B cell (primary cell): ENCODE results near the gene SNRK. TPM values are rescaled to one million over a fixed set of nuclear protein-coding genes. Genes with fewer than 3 reads are reported as not detected.
A peak's percentile ranks its signal among the peaks of the same experiment; 100 is the strongest.

Source experiments
- ATAC-seq: fragments of 200-7000 bp; cut with Tn5 transposase; one replicate; pipeline ENCODE4 v1.10.0; 2021; ENCODE audit warnings: low read depth, mild to moderate bottlenecking, moderate number of reproducible peaks, moderate library complexity
- CTCF ChIA-PET: fragments of 350-600 bp; sonication (Branson Sonifier 250); formaldehyde crosslinking; loops from one replicate; lab custom pipeline; 2021; ENCODE audit warnings: antibody characterized with exemption, inconsistent platforms; lab: Charles Lee
- POLR2A ChIA-PET: fragments of 350-600 bp; sonication (Branson Sonifier 250); formaldehyde crosslinking; loops from one replicate; lab custom pipeline; 2021; ENCODE audit warnings: antibody characterized with exemption; lab: Charles Lee
- DNase-seq: peaks from one replicate; pipeline ENCODE4 v3.0.0; 2013
- H2AFZ ChIP-seq: 2 replicates; pipeline ENCODE4 v1.6.1; 2012; ENCODE audit warnings: mild to moderate bottlenecking, low read depth, low read length; ENCODE audit not compliant: insufficient read depth, poor library complexity, severe bottlenecking
- H3K27ac ChIP-seq, 2 donors: 1 replicate in 1 of 2; 2 replicates in 1 of 2; pipeline ENCODE4 v1.5.1; 2012 to 2013; ENCODE audit warnings: low read length in 2 of 2, mild to moderate bottlenecking in 2 of 2, moderate library complexity in 1 of 2
- H3K27me3 ChIP-seq, 4 experiments: fragments of 200-600 bp in 1 of 4; sonication (generic) in 1 of 4; replicated peaks in 1 of 4; 1 replicate in 2 of 4; 2 replicates in 2 of 4; pipeline versions ENCODE4 v1.6.1 to v1.7.0; 2013 to 2016; ENCODE audit warnings: low read length in 3 of 4, mild to moderate bottlenecking in 2 of 4, mixed read lengths in 1 of 4, moderate library complexity in 1 of 4; ENCODE audit not compliant: insufficient read depth in 4 of 4, control insufficient read depth in 3 of 4; ENCODE audit errors: control extremely low read depth in 1 of 4
- H3K36me3 ChIP-seq, 2 experiments: replicated peaks in 1 of 2; 1 replicate in 1 of 2; 2 replicates in 1 of 2; pipeline versions ENCODE4 v1.6.1 to v1.7.1; 2013; ENCODE audit warnings: low read length in 1 of 2; ENCODE audit not compliant: insufficient read depth in 2 of 2, control insufficient read depth in 1 of 2; ENCODE audit errors: control extremely low read depth in 1 of 2, extremely low read depth in 1 of 2
- H3K4me1 ChIP-seq, 2 donors: fragments of 200-600 bp in 1 of 2; sonication (generic) in 1 of 2; 1 replicate in 1 of 2; 2 replicates in 1 of 2; pipeline versions ENCODE4 v1.5.1 to v1.6.1; 2013 to 2017; ENCODE audit warnings: low read length in 2 of 2; ENCODE audit not compliant: control insufficient read depth in 2 of 2, insufficient read depth in 2 of 2
- H3K4me2 ChIP-seq: replicated peaks from 2 replicates; pipeline ENCODE3; 2012; ENCODE audit warnings: mild to moderate bottlenecking, low read depth, low read length; ENCODE audit not compliant: poor library complexity, severe bottlenecking
- H3K4me3 ChIP-seq, 5 experiments: fragments of 200-600 bp in 1 of 5; sonication (generic) in 1 of 5; 1 replicate in 3 of 5; 2 replicates in 2 of 5; pipeline versions ENCODE4 v1.5.1 to v1.7.0; 2011 to 2016; ENCODE audit warnings: low read length in 4 of 5, mild to moderate bottlenecking in 4 of 5, low read depth in 2 of 5, control low read depth in 1 of 5, moderate library complexity in 1 of 5; ENCODE audit not compliant: insufficient read depth in 1 of 5; ENCODE audit errors: control extremely low read depth in 1 of 5, extremely low read depth in 1 of 5
- H3K79me2 ChIP-seq: fragments of 200-600 bp; sonication (generic); one replicate; pipeline ENCODE4 v1.6.0; 2016; ENCODE audit warnings: low read length; ENCODE audit not compliant: control insufficient read depth, insufficient read depth
- H3K9ac ChIP-seq: fragments of 200-600 bp; sonication (generic); 2 replicates; pipeline ENCODE4 v1.6.1; 2017; ENCODE audit warnings: mild to moderate bottlenecking, low read length, moderate library complexity
- H3K9me3 ChIP-seq, 3 donors: one replicate each; pipeline versions ENCODE4 v1.6.1 to v1.7.1; 2013; ENCODE audit warnings: low read length in 2 of 3; ENCODE audit not compliant: control insufficient read depth in 2 of 3, insufficient read depth in 1 of 3; ENCODE audit errors: control extremely low read depth in 1 of 3
- H4K20me1 ChIP-seq: 2 replicates; pipeline ENCODE4 v1.6.0; 2012; ENCODE audit warnings: mild to moderate bottlenecking, low read length; ENCODE audit not compliant: insufficient read depth, control insufficient read depth, poor library complexity, severe bottlenecking
- H3K27ac Mint-ChIP-seq: one replicate; pipeline ENCODE4 v1.8.0; 2021; ENCODE audit warnings: mixed read lengths
- H3K27me3 Mint-ChIP-seq: one replicate; pipeline ENCODE4 v1.8.0; 2021; ENCODE audit warnings: mixed read lengths
- H3K4me1 Mint-ChIP-seq: one replicate; pipeline ENCODE4 v1.8.0; 2021; ENCODE audit warnings: mixed read lengths
- H3K4me3 Mint-ChIP-seq: one replicate; pipeline ENCODE4 v1.8.0; 2021; ENCODE audit warnings: mixed read lengths
- H3K9me3 Mint-ChIP-seq: one replicate; pipeline ENCODE4 v1.8.0; 2022; ENCODE audit warnings: mixed read lengths; ENCODE audit not compliant: insufficient read depth
- EZH2 ChIP-seq: IDR thresholded peaks from 2 replicates; pipeline ENCODE4 v1.6.1; 2012; ENCODE audit warnings: borderline replicate concordance, low read depth, mild to moderate bottlenecking, moderate library complexity, low read length; ENCODE audit not compliant: insufficient read depth, poor library complexity, severe bottlenecking
- WGBS: methylation state at CpG from one replicate; pipeline ENCODE4 v1.1.5; 2013; ENCODE audit warnings: missing lambda C conversion rate; ENCODE audit not compliant: insufficient coverage; 5-methylcytosine and 5-hydroxymethylcytosine counted together
- intact Hi-C: fragments of 100-400 bp; cut with micrococcal nuclease; formaldehyde crosslinking; loops from one replicate; pipeline ENCODE4 v1.10.0; 2022
- polyA plus RNA-seq: library from polyadenylated mRNA; depleted of rRNA; stranded (reverse); fragments of >200 nt; gene quantifications from 2 replicates; pipeline ENCODE4 v1.2.3, GENCODE V29; 2012
- total RNA-seq, 2 donors: library from RNA; stranded (reverse); fragments of 120-200 nt in 1 of 2; gene quantifications; 1 replicate in 1 of 2; 2 replicates in 1 of 2; pipeline versions ENCODE4 v1.2.3 to v1.2.4, GENCODE V29; 2013 to 2022
- TF ChIP-seq, protein P1 (sequence below): fragments of 200-600 bp; IDR thresholded peaks from one replicate; pipeline ENCODE4 v1.8.0; 2022; ENCODE audit warnings: antibody characterized with exemption, mild to moderate bottlenecking

Gene SNRK
- total and polyA plus RNA-seq, 2 donors (not counting 1 experiment from before 2014, with no cell fraction given), result 17.8 to 46.7 TPM

DNA sequence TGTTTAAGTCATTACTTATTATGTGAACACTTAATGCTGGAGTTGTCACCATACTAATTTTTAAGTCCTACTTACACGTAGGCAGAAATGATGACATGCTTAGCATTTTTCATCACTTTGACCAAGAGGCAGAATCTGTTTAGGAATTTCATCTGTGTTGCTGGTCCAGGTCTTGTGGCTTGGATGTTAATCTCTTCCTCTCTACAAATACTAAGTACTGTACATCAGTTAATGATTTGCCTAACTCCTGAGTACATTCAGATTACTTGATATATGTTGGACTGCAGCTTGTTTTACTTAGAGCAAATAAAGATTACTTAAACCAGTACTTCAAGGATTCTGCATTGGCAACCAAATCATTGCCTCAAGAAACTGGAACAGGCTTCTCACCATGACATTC, 8.6 kb downstream of the SNRK start:
- ChIA-PET POLR2A (interaction anchor here (1.7 kb wide), 1 partner anchor 9 kb away, joined by 8 read pairs; the partner anchor contains the start of gene SNRK), CTCF (interaction anchor here (0.6 kb wide), 1 partner anchor 71 kb away, joined by 3 read pairs; no protein-coding TSS in a partner anchor)
- H2AFZ ChIP-seq, result no peak overlapping the region
- H3K4me3 ChIP-seq, result no peak overlapping the region
- no CpG with 5 or more reads among the region's 1 CpG for WGBS
- Mint-ChIP-seq H3K27ac (peak overlapping the region; percentile 80), H3K4me3 (peak overlapping the region; percentile 52), H3K27me3 (no peaks in the 10 kb centered on the region), H3K9me3 (no peaks in the 10 kb centered on the region), H3K4me1 (peaks cover 80% of the 10 kb centered on the region)
- intact Hi-C loops, result no loop called here
- H3K9ac ChIP-seq, result no peak overlapping the region
- H3K27ac ChIP-seq, result peak overlapping the region; percentile 54 to 82
- ATAC-seq (no peak), DNase-seq (no peak)
- peaks cover 0 to 11% of the 10 kb centered on the region in 2 experiments for H3K36me3 ChIP-seq
- H3K79me2 ChIP-seq, result peaks cover 93% of the 10 kb centered on the region
- no peaks in the 10 kb centered on the region for H3K27me3 ChIP-seq
- TF ChIP-seq EZH2, result no peak
- TF ChIP-seq, protein P1, sequence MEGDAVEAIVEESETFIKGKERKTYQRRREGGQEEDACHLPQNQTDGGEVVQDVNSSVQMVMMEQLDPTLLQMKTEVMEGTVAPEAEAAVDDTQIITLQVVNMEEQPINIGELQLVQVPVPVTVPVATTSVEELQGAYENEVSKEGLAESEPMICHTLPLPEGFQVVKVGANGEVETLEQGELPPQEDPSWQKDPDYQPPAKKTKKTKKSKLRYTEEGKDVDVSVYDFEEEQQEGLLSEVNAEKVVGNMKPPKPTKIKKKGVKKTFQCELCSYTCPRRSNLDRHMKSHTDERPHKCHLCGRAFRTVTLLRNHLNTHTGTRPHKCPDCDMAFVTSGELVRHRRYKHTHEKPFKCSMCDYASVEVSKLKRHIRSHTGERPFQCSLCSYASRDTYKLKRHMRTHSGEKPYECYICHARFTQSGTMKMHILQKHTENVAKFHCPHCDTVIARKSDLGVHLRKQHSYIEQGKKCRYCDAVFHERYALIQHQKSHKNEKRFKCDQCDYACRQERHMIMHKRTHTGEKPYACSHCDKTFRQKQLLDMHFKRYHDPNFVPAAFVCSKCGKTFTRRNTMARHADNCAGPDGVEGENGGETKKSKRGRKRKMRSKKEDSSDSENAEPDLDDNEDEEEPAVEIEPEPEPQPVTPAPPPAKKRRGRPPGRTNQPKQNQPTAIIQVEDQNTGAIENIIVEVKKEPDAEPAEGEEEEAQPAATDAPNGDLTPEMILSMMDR, result no peak
- H4K20me1 ChIP-seq, result peaks cover 18% of the 10 kb centered on the region
- H3K4me2 ChIP-seq, result peak overlapping the region; percentile 51
- H3K4me1 ChIP-seq, result peaks cover 76 to 90% of the 10 kb centered on the region in 2 donors
- H3K9me3 ChIP-seq, result no peaks in the 10 kb centered on the region

DNA sequence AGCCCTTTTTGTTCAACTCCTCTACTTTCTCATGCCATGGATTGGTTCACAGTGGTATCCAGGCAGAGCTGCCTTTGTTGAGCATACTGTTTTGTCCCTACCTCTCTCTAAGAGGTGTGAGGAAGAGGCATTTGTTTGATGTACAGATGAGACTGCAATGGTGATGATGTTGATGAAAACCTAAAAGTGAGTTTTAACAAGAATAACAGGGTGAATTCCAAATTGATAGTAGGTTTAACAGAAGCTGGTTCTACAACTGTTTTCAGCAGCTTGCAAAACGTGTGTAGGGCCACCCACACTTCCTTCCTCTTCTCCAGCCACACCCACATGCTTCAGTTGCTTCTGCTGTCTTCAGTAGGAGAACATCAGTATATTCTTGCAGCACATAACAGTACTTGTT, 10.2 kb downstream of the SNRK start:
- Histone ChIP-seq H2AFZ (no peak overlapping the region), H3K79me2 (peaks cover 93% of the 10 kb centered on the region), H3K4me2 (peak overlapping the region; percentile 51), H3K9me3 (no peaks in the 10 kb centered on the region), H3K4me3 (peak overlapping the region in 4 of 5 experiments; percentile 26 to 52 (median 40)), H3K27ac (peak overlapping the region; percentile 41 to 54), H3K36me3 (peaks cover 0 to 2% of the 10 kb centered on the region in 2 experiments), H3K27me3 (no peaks in the 10 kb centered on the region), H3K4me1 (peaks cover 60 to 74% of the 10 kb centered on the region in 2 donors), H3K9ac (peak overlapping the region; percentile 26), H4K20me1 (peaks cover 7% of the 10 kb centered on the region)
- DNase-seq, result peak; percentile 70
- Mint-ChIP-seq H3K4me3 (peak overlapping the region; percentile 83), H3K27ac (peak overlapping the region; percentile 91), H3K9me3 (no peaks in the 10 kb centered on the region), H3K27me3 (no peaks in the 10 kb centered on the region), H3K4me1 (peaks cover 66% of the 10 kb centered on the region)
- POLR2A ChIA-PET, result interaction anchor here (1.2 to 1.4 kb wide), 2 partner anchors 9 to 10 kb away, joined by 3 to 4 read pairs; partner anchors contain the start of gene SNRK
- CTCF ChIA-PET, result interaction anchor here (0.9 to 2.4 kb wide), 4 partner anchors 10 to 336 kb away, joined by 3 to 9 read pairs (median 3); partner anchors contain the start of gene SNRK
- intact Hi-C loops, result loop anchor here (1.0 kb wide), 1 partner anchor 12 kb away; no protein-coding TSS in a partner anchor
- WGBS, result 0% methylated on average over 1 of the region's 1 CpG
- TF ChIP-seq EZH2, result no peak
- TF ChIP-seq, protein P1, result no peak
- peak; percentile 99 for ATAC-seq
